Measurements from ENCODE around the gene HLCS.

DNA sequence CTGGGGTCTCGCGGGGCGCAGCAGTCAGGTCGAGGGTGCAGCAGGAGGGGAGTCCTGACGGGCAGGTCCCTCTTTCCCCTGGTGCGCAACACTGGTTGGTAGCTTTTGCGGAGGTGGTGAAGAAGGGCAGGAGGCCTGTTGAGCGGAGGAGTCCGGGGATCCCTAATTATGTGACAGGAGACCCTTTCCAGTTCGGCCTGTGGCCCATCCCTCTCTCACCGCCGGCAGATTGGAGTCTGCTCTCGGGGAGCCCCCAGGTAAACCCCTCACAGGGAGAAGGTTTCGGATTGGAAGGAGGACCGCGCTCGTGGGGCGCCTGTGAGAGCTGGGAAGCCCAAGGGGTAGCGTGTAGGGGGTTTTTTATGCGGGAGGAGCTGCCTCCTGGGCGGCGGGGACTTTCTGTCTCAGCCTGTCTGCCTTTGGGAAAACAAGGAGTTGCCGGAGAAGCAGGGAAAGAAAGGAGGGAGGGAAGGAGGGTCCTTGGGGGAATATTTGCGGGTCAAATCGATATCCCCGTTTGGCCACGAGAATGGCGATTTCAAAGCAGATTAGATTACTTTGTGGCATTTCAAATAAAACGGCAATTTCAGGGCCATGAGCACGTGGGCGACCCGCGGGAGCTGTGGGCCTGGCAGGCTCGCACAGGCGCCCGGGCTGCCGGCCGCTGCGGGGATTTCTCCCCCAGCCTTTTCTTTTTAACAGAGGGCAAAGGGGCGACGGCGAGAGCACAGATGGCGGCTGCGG is 258.0 kb downstream of the HLCS start:
- TF ChIP-seq POLR2AphosphoS5 (IDR thresholded peaks at IDR 0.05; ENCODE audit: insufficient read depth in 1 of 2, low read depth in 1 of 2) (no peak), POLR2A (IDR thresholded peaks at IDR 0.05) (no peak)
